ENCODE results near the gene C15orf62.
A peak's percentile ranks its signal among the peaks of the same experiment; 100 is the strongest.

The C15orf62 gene

GRCh38 chr15:40782609-40783227, 12.9 kb downstream of the C15orf62 start:
- DNase-seq (ENCODE audit: low spot score), result no peak

- DNase-seq (ENCODE audit: low spot score), result no peak
These were observed 15.4 kb downstream of the C15orf62 start for GRCh38 chr15:40785164-40785563.

GRCh38 chr15:40785814-40786213, 16.0 kb downstream of the C15orf62 start:
- no peak for DNase-seq (ENCODE audit: low spot score)

GRCh38 chr15:40787344-40787841, 17.6 kb downstream of the C15orf62 start:
- DNase-seq (ENCODE audit: low spot score), result no peak

GRCh38 chr15:40787991-40788390, 18.2 kb downstream of the C15orf62 start:
- DNase-seq (ENCODE audit: low spot score), result no peak

- no peak for DNase-seq (ENCODE audit: low spot score)
These were observed 19.3 kb downstream of the C15orf62 start for GRCh38 chr15:40789119-40789518.

- no peak for DNase-seq (ENCODE audit: low spot score)
These were observed 20.2 kb downstream of the C15orf62 start for GRCh38 chr15:40789999-40790398.

- no peak for DNase-seq (ENCODE audit: low spot score)
These were observed 20.9 kb downstream of the C15orf62 start for GRCh38 chr15:40790718-40791117.

- no peak for DNase-seq (ENCODE audit: low spot score)
These were observed 22.6 kb downstream of the C15orf62 start for GRCh38 chr15:40792394-40792793.

- DNase-seq (ENCODE audit: low spot score), result no peak
These were observed 23.6 kb downstream of the C15orf62 start for GRCh38 chr15:40793216-40793989.

GRCh38 chr15:40796041-40796440, 26.3 kb downstream of the C15orf62 start:
- DNase-seq (ENCODE audit: low spot score), result no peak

GRCh38 chr15:40796512-40796911, 26.7 kb downstream of the C15orf62 start:
- no peak for DNase-seq (ENCODE audit: low spot score)

- DNase-seq (ENCODE audit: low spot score), result no peak
These were observed 29.7 kb downstream of the C15orf62 start for GRCh38 chr15:40799523-40799922.

GRCh38 chr15:40803076-40803475, 33.3 kb downstream of the C15orf62 start:
- DNase-seq (ENCODE audit: low spot score), result no peak

- no peak for DNase-seq (ENCODE audit: low spot score)
These were observed 33.9 kb downstream of the C15orf62 start for GRCh38 chr15:40803688-40804087.

GRCh38 chr15:40806672-40807027, 36.9 kb downstream of the C15orf62 start:
- no peak for DNase-seq (ENCODE audit: low spot score)

GRCh38 chr15:40807028-40807887, 37.5 kb downstream of the C15orf62 start, which contains the start of the genes DNAJC17 and ZFYVE19:
Gene DNAJC17, minus strand, starts transcription at chr15:40807473. Its CDS starts 27 bp downstream, at chr15:40807446.
Gene ZFYVE19, plus strand, starts transcription at chr15:40807089. Its CDS starts 501 bp downstream, at chr15:40807590.
- DNase-seq (ENCODE audit: low spot score), result peak; percentile 99

GRCh38 chr15:40807888-40808461, 38.2 kb downstream of the C15orf62 start:
- no peak for DNase-seq (ENCODE audit: low spot score)

GRCh38 chr15:40808861-40809450, 39.2 kb downstream of the C15orf62 start:
- DNase-seq (ENCODE audit: low spot score), result no peak

GRCh38 chr15:40812721-40813425, 43.1 kb downstream of the C15orf62 start:
- DNase-seq (ENCODE audit: low spot score), result no peak

Data from putamen (tissue), 1 donor.